GM19193 (cell line): ENCODE measurements around the gene STK39.

Experiments
- POLR2A ChIP-seq: IDR thresholded peaks from 4 replicates; pipeline ENCODE4 v1.6.1; 2011; ENCODE audit not compliant: insufficient read depth, insufficient read length; ENCODE audit errors: extremely low read depth

Gene STK39

GRCh38 chr2:167981945-167982344, 265.4 kb downstream of the STK39 start:
- no peak for TF ChIP-seq POLR2A

- TF ChIP-seq POLR2A: no peak
These were observed 267.0 kb downstream of the STK39 start for GRCh38 chr2:167980439-167980838.

- TF ChIP-seq POLR2A: no peak
These were observed 274.6 kb downstream of the STK39 start for GRCh38 chr2:167972746-167973145.

GRCh38 chr2:167972020-167972419, 275.4 kb downstream of the STK39 start:
- TF ChIP-seq POLR2A: no peak

- TF ChIP-seq POLR2A: no peak
These were observed 280.2 kb downstream of the STK39 start for GRCh38 chr2:167966937-167967913.

GRCh38 chr2:167965907-167966761, 281.3 kb downstream of the STK39 start:
- no peak for TF ChIP-seq POLR2A

- no peak for TF ChIP-seq POLR2A
These were observed 282.6 kb downstream of the STK39 start for GRCh38 chr2:167964650-167965413.

- no peak for TF ChIP-seq POLR2A
These were observed 283.3 kb downstream of the STK39 start for GRCh38 chr2:167963899-167964649.

GRCh38 chr2:167962436-167963226, 284.8 kb downstream of the STK39 start:
- no peak for TF ChIP-seq POLR2A

GRCh38 chr2:167961536-167962048, 285.8 kb downstream of the STK39 start:
- TF ChIP-seq POLR2A: no peak

- TF ChIP-seq POLR2A: no peak
These were observed 287.2 kb downstream of the STK39 start for GRCh38 chr2:167960089-167960747.

- TF ChIP-seq POLR2A: no peak
These were observed 289.7 kb downstream of the STK39 start for GRCh38 chr2:167957662-167958061.

GRCh38 chr2:167955264-167955906, 292.0 kb downstream of the STK39 start:
- no peak for TF ChIP-seq POLR2A

GRCh38 chr2:167954495-167954894, 292.9 kb downstream of the STK39 start:
- no peak for TF ChIP-seq POLR2A
